Panc1 (cell line): ENCODE results near the gene TESMIN.

Experiments used
- CTCF ChIP-seq: fragments of 450-650 bp; IDR thresholded peaks from 2 replicates; pipeline ENCODE4 v1.5.1; 2017; ENCODE audit warnings: mild to moderate bottlenecking
- POLR2AphosphoS5 ChIP-seq: IDR thresholded peaks from 2 replicates; pipeline ENCODE4 v1.6.1; 2012; ENCODE audit warnings: mild to moderate bottlenecking, low read depth, low read length, moderate library complexity
- SIN3A ChIP-seq: IDR thresholded peaks from 2 replicates; pipeline ENCODE4 v1.6.1; 2012; ENCODE audit warnings: low read depth, mild to moderate bottlenecking, low read length, moderate library complexity, borderline replicate concordance; ENCODE audit not compliant: insufficient read depth

GRCh38 chr11:68748061-68748460, 3.3 kb downstream of the TESMIN start:
- TF ChIP-seq CTCF (no peak), SIN3A (no peak), POLR2AphosphoS5 (no peak)
